Osteocyte (in vitro differentiated cells): ENCODE data around the gene NOX4. TPM values are rescaled to one million over a fixed set of nuclear protein-coding genes. Genes with fewer than 3 reads are reported as not detected.
"Not testable (repeated sequence)": the region's sequence is repeated elsewhere in the genome, so short reads cannot be mapped to it uniquely, and the experiment has no call there.

Experiments used
- DNase-seq: peaks from one replicate; pipeline ENCODE4 v3.0.0; 2021; ENCODE audit warnings: mixed read lengths; ENCODE audit not compliant: unreplicated experiment; ENCODE audit errors: extremely low spot score
- H3K27ac Mint-ChIP-seq: one replicate; pipeline ENCODE4 v1.8.0; 2021; ENCODE audit warnings: mild to moderate bottlenecking, mixed read lengths; ENCODE audit not compliant: unreplicated experiment
- H3K27me3 Mint-ChIP-seq: one replicate; pipeline ENCODE4 v1.8.0; 2021; ENCODE audit warnings: mixed read lengths; ENCODE audit not compliant: unreplicated experiment
- H3K36me3 Mint-ChIP-seq: one replicate; pipeline ENCODE4 v1.8.0; 2021; ENCODE audit warnings: mixed read lengths; ENCODE audit not compliant: unreplicated experiment
- H3K4me1 Mint-ChIP-seq: one replicate; pipeline ENCODE4 v1.8.0; 2021; ENCODE audit warnings: mixed read lengths; ENCODE audit not compliant: unreplicated experiment
- H3K4me3 Mint-ChIP-seq: one replicate; pipeline ENCODE4 v1.8.0; 2021; ENCODE audit warnings: mild to moderate bottlenecking, moderate library complexity, mixed read lengths; ENCODE audit not compliant: unreplicated experiment
- H3K9me3 Mint-ChIP-seq: one replicate; pipeline ENCODE4 v1.8.0; 2021; ENCODE audit warnings: mixed read lengths; ENCODE audit not compliant: unreplicated experiment
- CTCF ChIP-seq: fragments of 200-600 bp; sonication (generic); IDR thresholded peaks from 2 replicates; pipeline ENCODE4 v1.5.0; 2021; ENCODE audit warnings: antibody characterized with exemption, mild to moderate bottlenecking, moderate library complexity
- total RNA-seq: library from RNA; stranded (reverse); gene quantifications from 2 replicates; pipeline ENCODE4 v1.2.1, GENCODE V29; 2021

The NOX4 gene
- total RNA-seq, 1 donor from 2014 or later = 19.6 TPM

GRCh38 chr11:89358761-89359160 lies 132.4 kb downstream of the NOX4 start:
- DNase-seq = no peak
- TF ChIP-seq CTCF = no peak
- H3K36me3 Mint-ChIP-seq = peaks cover 11% of the 10 kb centered on the region
- no peaks in the 10 kb centered on the region for H3K9me3 Mint-ChIP-seq
- H3K4me3 Mint-ChIP-seq = no peak overlapping the region
- no peaks in the 10 kb centered on the region for H3K27me3 Mint-ChIP-seq
- H3K4me1 Mint-ChIP-seq = peaks cover 4% of the 10 kb centered on the region
- H3K27ac Mint-ChIP-seq = no peak overlapping the region

- H3K27ac Mint-ChIP-seq = no peak overlapping the region
- peaks cover 4% of the 10 kb centered on the region for H3K4me1 Mint-ChIP-seq
- H3K9me3 Mint-ChIP-seq = no peaks in the 10 kb centered on the region
- H3K36me3 Mint-ChIP-seq = peaks cover 17% of the 10 kb centered on the region
- no peak for TF ChIP-seq CTCF
- H3K27me3 Mint-ChIP-seq = no peaks in the 10 kb centered on the region
- no peak for DNase-seq
- no peak overlapping the region for H3K4me3 Mint-ChIP-seq
Measured at GRCh38 chr11:89355646-89356045, 135.5 kb downstream of the NOX4 start.

- H3K4me1 Mint-ChIP-seq, H3K9me3 Mint-ChIP-seq, H3K4me3 Mint-ChIP-seq, H3K27me3 Mint-ChIP-seq, DNase-seq, H3K27ac Mint-ChIP-seq: not testable (repeated sequence)
- peaks cover 21% of the 10 kb centered on the region for H3K36me3 Mint-ChIP-seq
Measured at GRCh38 chr11:89354513-89354912, 136.7 kb downstream of the NOX4 start.

- Mint-ChIP-seq H3K36me3 (peaks cover 14% of the 10 kb centered on the region), H3K4me1 (peaks cover 8% of the 10 kb centered on the region), H3K27ac (no peak overlapping the region), H3K4me3 (no peak overlapping the region), H3K27me3 (no peaks in the 10 kb centered on the region), H3K9me3 (no peaks in the 10 kb centered on the region)
- TF ChIP-seq CTCF = no peak
- no peak for DNase-seq
Measured at GRCh38 chr11:89347071-89347470, 144.1 kb downstream of the NOX4 start.

GRCh38 chr11:89346601-89347000 lies 144.6 kb downstream of the NOX4 start:
- no peak for DNase-seq
- no peaks in the 10 kb centered on the region for H3K9me3 Mint-ChIP-seq
- no peak overlapping the region for H3K27ac Mint-ChIP-seq
- TF ChIP-seq CTCF = no peak
- no peak overlapping the region for H3K4me3 Mint-ChIP-seq
- H3K36me3 Mint-ChIP-seq = peaks cover 12% of the 10 kb centered on the region
- H3K27me3 Mint-ChIP-seq = no peaks in the 10 kb centered on the region
- H3K4me1 Mint-ChIP-seq = peaks cover 8% of the 10 kb centered on the region

GRCh38 chr11:89342880-89343572 lies 148.1 kb downstream of the NOX4 start:
- not testable (repeated sequence) for H3K27me3 Mint-ChIP-seq, DNase-seq, H3K4me3 Mint-ChIP-seq, H3K9me3 Mint-ChIP-seq
- H3K4me1 Mint-ChIP-seq = peaks cover 25% of the 10 kb centered on the region
- H3K36me3 Mint-ChIP-seq = peaks cover 12% of the 10 kb centered on the region
- H3K27ac Mint-ChIP-seq = peak overlapping the region; percentile 51

- not testable (repeated sequence) for H3K27me3 Mint-ChIP-seq, H3K9me3 Mint-ChIP-seq, DNase-seq, H3K4me3 Mint-ChIP-seq
- Mint-ChIP-seq H3K36me3 (peaks cover 25% of the 10 kb centered on the region), H3K4me1 (peaks cover 30% of the 10 kb centered on the region), H3K27ac (peak overlapping the region; percentile 34)
Measured at GRCh38 chr11:89340450-89340849, 150.7 kb downstream of the NOX4 start.

GRCh38 chr11:89338073-89338472 lies 153.1 kb downstream of the NOX4 start:
- DNase-seq, H3K9me3 Mint-ChIP-seq, H3K27ac Mint-ChIP-seq, H3K4me3 Mint-ChIP-seq, H3K27me3 Mint-ChIP-seq: not testable (repeated sequence)
- Mint-ChIP-seq H3K4me1 (peaks cover 34% of the 10 kb centered on the region), H3K36me3 (peaks cover 26% of the 10 kb centered on the region)
